ENCODE data around the gene CLRN3.

The CLRN3 gene

DNA sequence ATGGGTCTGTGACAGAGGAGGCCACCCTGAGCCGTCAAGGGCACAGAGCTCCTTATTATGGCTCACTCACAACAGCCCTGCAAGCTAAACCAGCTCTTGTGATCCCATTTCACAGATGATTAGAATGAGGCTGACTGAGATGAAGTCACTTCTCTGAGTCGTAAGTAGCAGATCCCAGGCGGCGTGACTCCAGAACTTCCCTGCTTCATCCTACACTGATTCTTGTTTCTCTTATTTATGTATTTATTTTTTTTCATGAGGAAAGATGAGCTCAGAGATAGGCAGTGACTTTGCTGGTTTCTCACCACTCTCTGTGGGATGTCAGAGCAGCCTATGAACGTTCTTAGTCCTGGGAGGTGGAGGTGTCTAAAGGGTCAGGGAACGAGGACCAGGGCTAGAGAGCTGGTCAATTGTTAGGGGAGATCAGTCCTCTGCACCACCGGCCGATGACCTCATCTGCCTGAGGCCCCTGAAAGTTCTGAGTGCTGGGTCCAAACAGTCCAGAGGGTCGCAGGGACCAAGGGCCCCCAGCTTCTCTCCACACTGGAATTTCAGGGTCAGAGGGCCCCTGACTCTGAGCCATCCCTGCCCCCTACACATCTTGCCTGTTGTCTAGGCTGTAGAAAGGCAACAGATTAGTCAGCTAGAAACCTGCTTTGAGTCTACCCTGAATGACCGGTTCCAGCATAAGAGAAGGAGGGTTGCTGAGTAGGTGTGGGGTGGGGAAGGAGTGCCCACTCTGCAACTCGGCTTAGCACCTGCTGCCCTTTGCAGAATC is 17.9 kb downstream of the CLRN3 start:
- DNase-seq (ENCODE audit: low read depth in 2 of 2), result no peak

DNA sequence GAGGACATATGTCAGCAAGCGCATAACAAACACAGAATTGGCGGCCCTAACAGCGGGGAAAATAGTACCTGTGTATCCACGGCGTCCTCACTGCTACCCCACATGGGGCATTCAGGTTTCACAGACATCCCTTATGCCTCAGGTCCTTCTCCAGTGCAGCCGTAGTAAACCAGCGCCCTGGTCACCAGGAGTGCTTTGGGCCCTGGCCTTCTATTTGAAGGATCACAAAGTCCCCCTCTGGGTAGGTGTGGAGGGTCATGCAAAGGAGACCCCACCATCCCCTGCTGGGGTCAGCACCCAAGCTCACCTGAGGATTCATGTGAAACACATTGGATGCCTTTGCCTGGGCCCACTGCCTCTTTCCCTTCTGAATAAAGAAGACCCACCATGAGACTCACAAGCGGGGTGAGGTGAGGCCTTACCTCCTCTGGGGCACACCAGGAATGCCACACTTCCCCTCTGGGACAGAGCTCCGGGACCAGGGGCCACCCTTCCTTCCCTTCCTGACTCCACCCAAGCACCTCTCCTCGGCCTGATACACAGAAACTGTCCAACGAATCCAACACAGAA is 18.8 kb downstream of the CLRN3 start:
- DNase-seq (ENCODE audit: low read depth in 2 of 2), result no peak

- DNase-seq (ENCODE audit: low read depth in 2 of 2), result no peak
Measured at GRCh38 chr10:127872871-127873600, 19.7 kb downstream of the CLRN3 start.

GRCh38 chr10:127872011-127872761 is 20.6 kb downstream of the CLRN3 start:
- DNase-seq (ENCODE audit: low read depth in 2 of 2), result no peak

- DNase-seq (ENCODE audit: low read depth in 2 of 2), result no peak
Measured at GRCh38 chr10:127871631-127872010, 21.1 kb downstream of the CLRN3 start.

DNA sequence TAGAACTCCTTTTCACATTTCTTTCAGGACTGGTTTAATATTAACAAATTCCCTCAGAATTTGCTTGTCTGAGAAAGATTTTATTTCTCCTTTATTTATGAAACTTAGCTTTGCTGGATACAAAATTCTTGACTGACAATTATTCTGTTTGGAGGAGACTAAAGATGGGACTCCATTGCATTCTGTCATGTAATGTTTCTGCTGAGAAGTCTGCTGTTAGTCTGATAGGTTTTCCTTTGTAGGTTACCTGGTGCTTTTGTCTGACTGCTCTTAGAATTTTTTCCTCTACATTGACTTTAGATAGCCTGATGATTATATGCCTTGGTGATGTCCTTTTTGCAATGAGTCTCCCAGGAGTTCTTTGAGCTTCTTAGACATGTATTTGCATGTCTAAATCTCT is 23.4 kb downstream of the CLRN3 start:
- no peak for DNase-seq (ENCODE audit: low read depth in 2 of 2)

DNA sequence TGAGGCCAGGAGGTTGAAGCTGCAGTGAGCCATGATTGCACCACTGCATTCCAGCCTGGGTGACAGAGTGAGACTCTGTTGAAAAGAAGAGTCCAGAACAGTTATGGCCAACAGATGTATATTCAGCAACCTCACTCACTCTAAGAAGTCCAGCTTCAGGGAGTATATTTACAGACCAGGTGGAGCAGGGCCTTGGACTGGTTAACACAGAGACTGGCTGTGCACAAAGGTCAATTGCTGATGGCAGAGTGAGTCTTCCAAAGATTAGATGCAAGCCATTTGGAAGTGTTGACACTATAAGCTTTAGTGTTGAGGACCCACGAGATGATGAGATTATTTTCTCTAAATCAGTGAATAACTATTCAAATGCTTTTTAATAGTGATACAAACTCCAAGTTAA is 24.9 kb downstream of the CLRN3 start:
- no peak for DNase-seq (ENCODE audit: low read depth in 2 of 2)

- no peak for DNase-seq (ENCODE audit: low read depth in 2 of 2)
Measured at GRCh38 chr10:127866276-127867013, 26.3 kb downstream of the CLRN3 start.

GRCh38 chr10:127863231-127863825 is 29.4 kb downstream of the CLRN3 start:
- DNase-seq (ENCODE audit: low read depth in 2 of 2), result no peak

DNA sequence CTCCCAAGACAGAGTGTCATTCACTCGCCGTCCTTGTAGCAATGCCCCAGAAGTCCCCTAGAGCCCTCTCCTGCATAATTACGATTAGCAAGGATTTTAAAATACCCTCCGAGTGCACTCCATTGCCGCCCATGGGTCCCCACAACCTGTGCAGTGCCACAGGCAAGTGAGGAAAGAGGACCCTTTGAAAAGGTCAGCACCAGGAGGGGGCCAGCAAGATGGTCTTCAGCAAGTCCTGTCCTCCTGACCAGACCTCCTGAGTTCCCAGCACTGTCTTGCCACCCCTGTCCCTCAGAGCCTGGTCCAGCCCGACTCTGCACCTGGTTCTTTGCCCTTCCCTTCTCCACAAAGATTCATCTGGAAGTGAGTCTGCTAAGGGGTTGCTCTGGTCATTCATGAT is 32.1 kb downstream of the CLRN3 start:
- DNase-seq (ENCODE audit: low read depth in 2 of 2), result no peak

GRCh38 chr10:127855976-127856375 is 36.8 kb downstream of the CLRN3 start:
- no peak for DNase-seq (ENCODE audit: low read depth in 2 of 2)

DNA sequence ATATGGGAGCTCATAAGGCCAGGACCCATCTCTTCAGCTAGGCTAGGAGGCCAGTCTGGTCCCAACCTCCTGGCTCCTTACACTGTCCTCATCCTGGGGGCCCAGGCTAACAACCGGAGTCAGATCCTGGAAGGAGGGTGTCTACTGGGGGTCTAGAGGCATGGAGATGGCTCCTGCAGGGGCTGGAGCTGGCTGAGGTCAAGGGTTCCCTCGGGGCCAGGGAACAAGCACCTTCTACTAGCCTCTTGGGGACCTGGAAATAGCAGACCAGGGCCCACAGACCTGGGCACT is 37.2 kb downstream of the CLRN3 start:
- DNase-seq (ENCODE audit: low read depth in 2 of 2), result no peak

DNA sequence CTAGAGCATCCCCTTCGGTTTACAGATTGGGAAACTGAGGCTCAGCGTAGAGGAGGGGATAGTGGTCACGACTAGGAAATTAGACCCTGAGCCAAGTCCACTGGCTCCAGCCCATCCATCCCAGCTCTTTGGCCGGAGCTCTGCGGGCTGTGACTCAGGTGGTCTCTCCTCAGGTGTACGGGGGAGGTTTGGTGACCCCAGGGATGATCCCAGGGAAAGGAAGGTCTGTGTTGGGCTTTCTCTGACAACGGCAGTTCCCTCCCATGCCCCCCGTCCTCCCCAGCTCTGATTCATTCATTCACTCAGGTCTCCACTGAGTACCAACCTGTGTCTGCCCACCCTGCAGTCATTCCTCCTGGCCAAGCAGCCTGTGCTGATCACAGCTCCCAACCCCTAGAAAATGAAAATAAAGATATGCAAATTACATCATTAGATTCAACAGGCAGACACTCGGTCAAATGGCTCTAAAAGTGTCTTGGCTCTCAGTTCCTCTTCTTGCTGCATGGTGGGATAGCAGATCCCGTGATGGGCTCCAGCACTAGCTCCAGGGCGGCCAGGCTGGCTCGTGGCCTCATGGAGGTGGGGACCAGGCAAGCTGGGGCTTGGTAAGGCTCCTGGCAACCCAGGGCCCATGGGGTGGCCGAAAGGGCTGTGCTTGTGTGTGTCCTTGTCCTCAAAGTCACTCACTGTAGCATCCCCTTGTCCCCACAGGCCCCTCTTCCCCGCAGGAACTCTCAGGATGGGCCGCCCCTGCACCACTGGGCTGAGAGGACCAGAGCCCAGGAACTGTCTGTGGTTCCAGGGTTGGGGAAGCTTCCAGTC is 37.8 kb downstream of the CLRN3 start:
- DNase-seq (ENCODE audit: low read depth in 2 of 2), result no peak

DNA sequence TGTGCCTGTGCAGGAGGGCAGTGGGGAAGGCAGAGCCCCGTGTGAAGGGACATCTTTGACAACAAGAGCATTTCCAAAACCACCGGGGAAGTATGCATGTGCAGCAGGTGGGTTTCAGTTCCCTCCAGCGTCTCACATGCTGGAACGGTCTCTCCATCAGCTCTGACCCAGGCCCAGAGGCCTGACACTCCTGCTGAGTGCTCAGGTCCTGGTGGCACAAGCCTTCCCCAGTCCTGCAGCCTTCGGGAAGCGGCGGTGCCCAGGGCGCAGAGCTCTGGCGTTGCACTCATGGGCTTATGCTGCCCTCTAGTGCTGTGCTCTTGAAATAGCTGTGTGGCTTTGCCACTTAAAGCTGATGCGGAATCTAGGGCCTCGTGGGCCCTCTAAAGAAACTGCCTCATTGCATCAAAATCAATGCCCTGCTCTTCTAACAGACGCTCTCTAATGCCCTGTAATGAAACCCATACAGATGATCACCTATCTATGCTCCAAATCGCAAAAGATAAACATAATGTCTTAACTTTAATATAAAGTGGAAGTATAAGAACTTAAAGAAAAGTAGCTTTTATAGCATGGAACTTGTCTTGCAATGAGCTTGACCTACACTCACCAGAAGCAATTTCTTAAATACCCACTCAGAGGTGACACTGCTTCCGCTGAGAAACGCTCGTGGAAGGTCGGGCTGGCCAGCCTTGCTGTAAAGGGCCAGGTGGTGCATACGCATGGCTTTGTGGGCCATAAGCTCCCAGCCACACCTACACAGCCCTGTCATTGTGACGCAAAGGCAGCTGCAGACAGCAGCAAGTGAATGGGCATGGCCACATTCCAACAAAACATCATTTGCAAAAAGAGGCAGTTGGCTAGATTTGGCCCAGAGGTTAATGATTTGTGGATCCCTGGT is 38.6 kb downstream of the CLRN3 start:
- peak in 1 of 2 donors; percentile 14 for DNase-seq (ENCODE audit: low read depth in 2 of 2)

DNA sequence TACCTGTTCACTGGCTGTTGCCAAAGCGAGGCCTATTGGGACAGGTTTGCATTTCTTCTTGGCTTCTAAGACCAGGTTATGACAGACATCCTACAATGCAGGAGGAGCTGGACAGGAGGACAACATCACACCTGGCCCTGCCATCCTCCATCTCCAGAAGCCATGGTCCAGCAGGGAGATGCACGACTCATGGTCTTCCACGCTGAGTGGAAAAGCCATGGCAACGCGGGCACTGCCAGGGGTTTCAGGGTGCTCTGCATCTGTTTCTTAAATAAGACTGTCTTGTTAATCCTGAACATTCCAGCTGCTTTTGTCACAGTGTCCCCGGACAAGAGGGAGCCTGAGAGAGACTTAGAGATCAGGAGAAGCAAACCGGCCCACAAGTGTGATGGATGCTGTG is 40.3 kb downstream of the CLRN3 start:
- DNase-seq (ENCODE audit: low read depth in 2 of 2), result no peak

- DNase-seq (ENCODE audit: low read depth in 2 of 2), result no peak
Measured at GRCh38 chr10:127851661-127852194, 41.0 kb downstream of the CLRN3 start.

DNA sequence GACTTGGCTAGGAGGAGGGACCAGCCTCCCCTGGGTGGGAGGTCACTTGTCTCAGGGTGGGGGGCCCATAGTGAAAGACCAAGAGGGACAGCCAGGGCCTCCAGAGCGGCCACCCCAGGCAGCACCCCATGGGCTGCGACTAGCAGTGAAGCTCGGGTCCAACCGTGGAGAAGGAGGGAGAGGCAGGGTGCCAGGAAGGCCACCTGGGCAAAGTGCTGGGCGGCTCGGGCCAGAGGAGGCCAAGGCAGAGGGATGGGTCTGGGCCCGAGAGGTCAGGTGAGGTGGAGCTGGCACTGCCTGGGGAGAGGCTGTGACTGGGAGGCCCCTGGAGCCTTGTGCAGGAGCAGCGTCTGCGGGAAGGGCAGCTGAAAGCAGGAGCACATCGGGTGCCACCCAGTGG is 41.8 kb downstream of the CLRN3 start:
- DNase-seq (ENCODE audit: low read depth in 2 of 2), result no peak

GRCh38 chr10:127849921-127850320 is 42.8 kb downstream of the CLRN3 start:
- DNase-seq (ENCODE audit: low read depth in 2 of 2), result no peak

- DNase-seq (ENCODE audit: low read depth in 2 of 2), result no peak
Measured at GRCh38 chr10:127849224-127849623, 43.5 kb downstream of the CLRN3 start.
